Islet precursor cell (in vitro differentiated cells): ENCODE data around the gene GPBP1.
A peak's percentile ranks its signal among the peaks of the same experiment; 100 is the strongest.
"Not testable (repeated sequence)": the region's sequence is repeated elsewhere in the genome, so short reads cannot be mapped to it uniquely, and the experiment has no call there.

Source experiments
- DNase-seq: peaks from one replicate; pipeline ENCODE4 v3.0.0-alpha.2; 2018

Gene GPBP1

DNA sequence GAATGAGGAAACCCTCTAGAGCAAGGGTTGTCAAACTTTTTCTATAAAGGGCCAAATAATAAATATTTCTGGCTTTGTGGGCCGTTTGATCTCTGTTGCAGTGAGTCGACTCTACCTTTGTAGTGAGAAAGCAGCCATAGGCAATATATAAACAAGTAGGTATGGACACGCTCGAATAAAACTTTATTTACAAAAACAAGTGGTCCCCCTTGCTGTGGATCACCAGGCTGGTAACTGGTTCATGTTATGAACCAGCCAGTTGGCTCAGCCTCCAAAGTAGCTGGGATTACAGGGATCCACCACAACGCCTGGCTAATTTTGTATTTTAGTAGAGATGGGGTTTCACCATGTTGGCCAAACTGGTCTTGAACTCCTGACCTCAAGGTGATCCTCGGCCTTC is 118.5 kb downstream of the GPBP1 start:
- DNase-seq: no peak

- DNase-seq: peak; percentile 85
Observed at GRCh38 chr5:57298295-57298984, 124.6 kb downstream of the GPBP1 start.

DNA sequence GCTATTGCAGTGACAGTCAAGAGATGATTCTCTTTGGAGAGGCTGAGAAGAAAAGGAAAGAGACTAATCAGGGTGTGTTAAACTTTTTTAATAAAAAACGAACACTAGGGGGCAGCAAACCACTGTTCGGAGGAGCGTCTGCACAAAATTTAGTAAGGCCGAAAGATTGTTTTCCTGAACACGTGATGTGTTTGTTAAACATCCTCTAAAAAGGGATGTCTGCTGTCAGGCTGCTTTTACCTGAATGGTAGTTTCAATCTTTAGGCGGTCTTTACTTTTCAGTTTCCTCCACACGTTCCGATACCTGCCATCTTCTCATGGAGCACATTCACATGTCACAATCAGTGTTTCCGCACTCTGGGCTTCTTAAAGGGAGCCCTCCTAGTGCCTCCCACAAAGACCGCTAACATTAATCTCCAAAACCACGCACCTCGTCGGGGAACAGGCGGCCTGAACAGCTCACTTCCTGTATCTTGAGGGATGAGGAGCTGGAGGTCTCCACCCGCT is 125.2 kb downstream of the GPBP1 start:
- DNase-seq: peak; percentile 67

DNA sequence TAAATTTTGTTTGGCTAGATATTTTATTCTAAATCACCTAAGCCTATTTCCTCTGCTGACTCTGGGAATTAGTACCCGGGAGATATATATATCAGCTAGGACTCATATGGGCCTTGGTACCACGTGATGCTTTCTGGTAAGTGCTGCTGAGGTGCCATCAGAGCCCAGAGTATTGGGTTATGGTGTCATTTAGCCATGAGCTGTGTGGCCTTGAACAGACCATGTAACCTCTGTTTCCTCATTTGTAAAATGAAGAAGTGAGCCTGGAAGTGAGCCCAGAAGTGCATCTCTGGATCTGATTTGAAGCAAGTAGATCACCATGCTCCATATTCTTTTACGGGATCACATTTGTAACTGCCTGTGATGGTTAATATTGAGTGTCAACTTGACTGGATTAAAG is 126.1 kb downstream of the GPBP1 start:
- DNase-seq: no peak

DNA sequence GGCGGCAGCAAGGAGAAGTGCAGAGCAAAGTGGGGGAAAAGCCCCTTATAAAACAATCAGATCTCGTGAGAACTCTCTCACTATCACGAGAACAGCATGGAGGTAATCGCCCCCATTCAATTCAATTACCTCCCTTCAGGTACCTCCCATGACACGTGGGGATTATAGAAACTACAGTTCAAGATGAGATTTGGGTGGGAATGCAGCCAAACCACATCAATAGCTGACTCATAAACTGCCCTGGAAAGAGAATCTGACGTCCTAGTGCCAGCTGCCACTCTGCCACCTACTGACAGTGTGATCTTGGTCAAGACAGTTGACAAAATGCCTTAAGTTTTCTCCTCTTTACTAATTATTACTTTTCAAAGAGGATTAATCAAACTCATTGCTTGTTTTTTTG is 128.3 kb downstream of the GPBP1 start:
- DNase-seq: peak; percentile 61

DNA sequence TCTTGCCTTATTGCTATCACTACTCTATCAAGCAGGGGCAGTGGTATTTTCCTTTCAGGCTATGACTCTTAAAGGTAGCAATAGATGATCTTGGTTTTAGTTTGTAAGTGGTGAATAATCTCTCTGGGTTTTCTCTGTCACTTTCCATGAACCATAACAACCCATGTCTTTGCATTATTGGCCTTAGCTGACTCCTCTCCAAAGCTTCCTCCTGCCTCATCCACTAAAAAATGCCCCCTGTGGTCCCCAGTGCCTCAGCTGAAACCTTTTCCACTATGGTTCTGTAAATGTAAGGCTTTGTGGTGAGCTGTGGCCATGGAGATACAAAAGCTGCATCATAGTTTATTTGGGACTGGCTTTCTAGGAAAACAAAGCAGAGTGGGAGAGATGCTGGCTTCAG is 128.8 kb downstream of the GPBP1 start:
- DNase-seq: no peak

DNA sequence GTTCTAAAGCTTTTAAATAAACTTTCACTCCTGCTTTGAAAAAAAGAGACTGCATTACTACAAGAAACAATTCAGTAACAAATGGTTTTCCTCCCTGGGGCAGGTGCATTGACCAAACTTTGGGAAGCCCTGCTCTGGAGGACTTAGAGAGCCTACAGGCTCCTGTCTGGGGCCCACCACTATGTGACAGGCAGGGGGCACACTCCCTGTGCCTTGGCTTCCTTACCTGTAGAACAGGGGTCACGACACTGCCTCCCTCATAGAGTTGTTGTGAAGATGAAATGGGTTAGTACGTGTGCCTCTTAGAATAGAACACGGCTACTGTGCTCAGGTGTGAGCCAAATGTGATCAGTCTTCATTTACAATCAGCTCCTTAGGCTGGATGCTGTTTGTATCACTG is 130.1 kb downstream of the GPBP1 start:
- no peak for DNase-seq

- DNase-seq: no peak
Observed at GRCh38 chr5:57304931-57305330, 131.1 kb downstream of the GPBP1 start.

DNA sequence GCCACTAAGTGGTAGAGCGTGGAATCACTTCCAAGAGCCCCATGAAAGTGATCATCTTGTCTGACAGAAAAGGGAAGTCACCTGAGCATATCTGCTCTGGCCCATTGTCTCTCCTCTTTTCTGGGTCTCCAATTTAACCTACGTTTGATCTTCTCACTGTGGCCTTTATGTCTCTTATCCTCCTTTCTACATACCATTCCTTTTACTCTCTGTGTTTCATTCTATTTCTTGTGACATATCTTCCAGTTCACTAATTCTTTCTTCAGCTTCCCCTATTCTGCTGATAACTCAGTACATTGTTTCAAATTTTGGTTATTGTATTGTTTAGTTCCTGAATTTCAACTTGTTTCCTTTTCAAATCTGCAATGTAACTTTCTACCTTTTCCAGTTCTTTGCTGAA is 132.5 kb downstream of the GPBP1 start:
- DNase-seq: no peak

DNA sequence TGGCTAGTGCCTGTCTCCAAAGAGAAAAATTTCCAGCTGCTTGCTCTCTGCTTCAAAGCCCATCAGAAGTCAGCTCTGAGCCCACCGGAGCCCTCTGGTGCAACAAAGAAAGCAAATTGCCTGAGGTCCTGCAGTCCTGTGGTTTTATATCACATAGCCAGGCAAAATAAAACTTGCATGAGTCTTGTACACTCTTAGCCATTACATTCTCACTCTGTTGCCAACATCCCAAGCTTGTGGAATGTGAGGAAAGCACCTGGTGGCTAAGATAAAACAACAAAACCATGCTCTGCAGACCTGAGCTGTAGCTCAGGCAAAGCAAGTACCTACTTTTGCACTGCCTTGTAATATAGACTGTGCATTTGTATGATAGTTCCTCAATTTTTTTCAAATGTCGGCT is 133.7 kb downstream of the GPBP1 start:
- DNase-seq: no peak

- DNase-seq: not testable (repeated sequence)
Observed at GRCh38 chr5:57309022-57309421, 135.2 kb downstream of the GPBP1 start.

DNA sequence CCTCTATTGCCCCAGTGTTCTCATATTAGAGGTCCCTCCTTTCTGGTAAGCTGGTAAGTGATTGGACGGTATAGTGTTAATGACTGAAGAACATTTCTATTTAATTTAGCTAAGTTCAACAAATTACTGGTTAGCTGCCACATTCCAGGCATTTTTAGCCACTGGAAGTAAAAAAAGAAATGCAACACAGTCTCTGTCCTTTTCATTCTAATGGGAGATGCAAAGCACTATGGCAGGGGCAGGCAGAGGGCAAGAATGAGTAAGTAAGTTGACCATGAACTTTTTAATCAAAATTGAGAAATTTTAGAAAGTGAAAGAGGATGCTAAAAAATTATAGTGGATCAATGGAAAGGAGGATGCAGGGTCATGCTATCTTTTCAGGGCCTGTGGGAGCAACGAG is 137.4 kb downstream of the GPBP1 start:
- DNase-seq: no peak

- peak; percentile 17 for DNase-seq
Observed at GRCh38 chr5:57311921-57312735, 138.3 kb downstream of the GPBP1 start.

- no peak for DNase-seq
Observed at GRCh38 chr5:57313716-57314115, 139.9 kb downstream of the GPBP1 start.
